ENCODE data around the gene SEPTIN2.
"Not testable (repeated sequence)": the region's sequence is repeated elsewhere in the genome, so short reads cannot be mapped to it uniquely, and the experiment has no call there.

The SEPTIN2 gene

DNA sequence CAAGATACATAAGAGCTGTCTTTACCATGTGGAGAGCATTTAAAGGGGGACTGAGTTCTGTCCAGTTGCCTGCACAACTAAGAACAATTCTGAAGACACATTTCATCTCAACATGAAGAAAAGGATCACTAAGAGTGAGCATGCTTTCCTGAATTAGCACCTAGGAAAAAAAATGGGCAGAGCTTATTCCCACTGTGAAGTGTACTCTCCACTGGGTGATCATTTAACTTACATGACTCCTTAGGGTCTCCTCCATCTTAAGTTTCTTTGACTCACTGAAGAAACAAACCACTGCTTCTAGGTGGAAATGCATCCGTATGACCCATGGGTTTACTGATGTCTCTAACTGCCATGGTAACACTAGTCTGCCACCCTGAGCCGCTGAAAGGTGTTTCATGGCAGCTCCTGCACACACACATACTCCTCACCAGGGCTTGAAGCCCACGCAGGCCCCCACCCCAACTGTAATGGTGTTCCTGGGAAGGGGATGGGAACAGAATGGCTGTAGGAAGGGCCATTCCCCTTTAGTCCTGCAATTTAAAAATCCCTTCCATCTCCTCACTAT lies 27.3 kb upstream of the SEPTIN2 start:
- DNase-seq (ENCODE audit: low read depth): no peak

GRCh38 chr2:241289053-241289452 lies 26.7 kb upstream of the SEPTIN2 start:
- no peak for DNase-seq (ENCODE audit: low read depth)

GRCh38 chr2:241289597-241289996 lies 26.1 kb upstream of the SEPTIN2 start:
- no peak for DNase-seq (ENCODE audit: low read depth)

DNA sequence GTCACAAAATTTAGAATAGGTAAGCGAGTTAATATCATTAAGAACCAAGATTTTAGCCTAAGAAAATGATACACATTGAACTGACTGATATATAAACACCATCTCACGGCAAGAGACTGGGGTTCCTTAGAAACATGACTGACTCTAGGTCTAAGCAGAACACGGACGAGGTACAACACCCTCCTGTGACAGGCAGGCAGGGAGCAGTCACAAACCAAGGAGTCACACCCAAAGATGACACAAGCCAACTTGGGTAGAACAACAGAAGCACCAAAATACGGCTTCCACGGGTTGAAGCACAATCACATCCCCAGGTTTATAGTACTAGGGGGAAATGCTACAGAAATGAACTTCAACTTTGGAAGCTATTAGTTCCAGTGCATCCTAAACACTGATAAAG lies 24.6 kb upstream of the SEPTIN2 start:
- no peak for DNase-seq (ENCODE audit: low read depth)

GRCh38 chr2:241291977-241292376 lies 23.7 kb upstream of the SEPTIN2 start:
- no peak for DNase-seq (ENCODE audit: low read depth)

DNA sequence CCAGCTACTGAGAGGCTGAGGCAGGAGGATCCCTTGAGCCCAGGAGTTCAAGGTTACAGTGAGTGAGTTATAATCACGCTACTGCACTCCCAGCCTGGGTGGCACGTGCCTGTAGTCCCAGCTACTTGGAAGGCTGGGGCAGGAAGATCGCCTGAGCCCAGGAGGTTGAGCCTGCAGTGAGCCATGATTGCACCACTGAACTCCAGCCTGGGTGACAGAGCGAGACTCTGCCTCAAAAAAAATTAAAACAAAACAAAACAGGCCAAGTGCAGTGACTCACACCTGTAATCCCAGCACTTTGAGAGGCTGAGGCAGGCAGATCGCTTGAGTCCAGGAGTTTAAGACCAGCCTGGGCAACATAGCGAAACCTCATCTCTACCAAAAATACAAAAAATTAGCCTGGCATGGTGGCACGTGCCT lies 22.3 kb upstream of the SEPTIN2 start:
- not testable (repeated sequence) for DNase-seq (ENCODE audit: low read depth)

- DNase-seq (ENCODE audit: low read depth): no peak
Measured at GRCh38 chr2:241295326-241296095, 20.2 kb upstream of the SEPTIN2 start.

DNA sequence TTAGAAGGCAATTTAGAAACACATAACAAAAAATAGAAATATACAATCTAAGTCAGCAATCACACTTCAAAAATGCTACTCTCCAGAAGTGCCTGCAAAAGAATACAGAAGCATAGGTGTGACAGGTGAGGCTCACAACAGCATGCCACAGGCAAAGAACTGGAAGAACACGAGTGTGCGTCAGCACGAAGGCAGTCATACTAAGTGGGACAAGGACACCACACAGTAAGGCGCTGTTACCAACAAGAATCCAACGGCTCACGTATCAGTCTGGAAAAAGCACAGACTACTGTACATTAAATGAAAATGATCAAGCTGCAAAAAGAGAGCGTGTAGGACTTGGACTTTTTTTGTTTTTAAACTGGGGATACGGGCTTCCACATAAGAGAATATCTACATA lies 19.0 kb upstream of the SEPTIN2 start:
- no peak for DNase-seq (ENCODE audit: low read depth)

DNA sequence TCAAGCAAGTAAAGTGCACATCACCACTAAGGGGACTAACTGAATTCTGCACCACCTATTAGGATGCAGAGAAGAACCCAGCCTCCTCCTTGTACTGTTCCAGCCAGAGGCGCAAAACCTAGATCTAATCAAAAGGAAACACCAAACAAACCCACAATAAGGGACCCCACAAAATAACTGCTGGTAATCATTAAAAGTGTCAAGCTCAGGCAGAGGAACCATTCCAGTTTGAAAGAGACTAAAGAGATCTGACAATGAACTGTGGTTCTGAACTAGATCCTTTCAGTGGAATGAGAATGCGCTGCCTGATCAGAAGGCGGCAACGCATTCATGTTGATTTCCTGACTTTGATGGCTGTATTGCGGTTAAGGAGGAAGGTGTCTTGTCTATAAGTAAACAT lies 17.1 kb upstream of the SEPTIN2 start:
- no peak for DNase-seq (ENCODE audit: low read depth)

DNA sequence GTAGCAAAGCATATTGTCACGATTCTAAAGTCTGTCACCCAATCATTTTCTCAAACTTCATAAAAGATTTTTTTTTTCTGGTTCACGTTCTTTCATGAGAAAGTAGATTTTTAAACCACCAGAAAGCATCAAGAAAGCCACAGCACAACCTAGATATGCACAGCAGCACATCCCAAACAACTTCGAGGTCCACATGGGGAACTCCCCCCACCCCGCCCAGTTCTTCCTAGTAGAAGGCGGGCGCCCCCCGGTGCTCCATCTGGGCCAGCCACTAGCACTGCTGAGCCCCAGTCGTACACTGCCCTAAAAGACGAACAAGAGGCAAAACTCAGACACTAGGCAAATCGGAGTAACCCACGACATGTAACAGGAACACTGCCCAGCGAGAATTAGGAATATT lies 15.7 kb upstream of the SEPTIN2 start:
- DNase-seq (ENCODE audit: low read depth): no peak

DNA sequence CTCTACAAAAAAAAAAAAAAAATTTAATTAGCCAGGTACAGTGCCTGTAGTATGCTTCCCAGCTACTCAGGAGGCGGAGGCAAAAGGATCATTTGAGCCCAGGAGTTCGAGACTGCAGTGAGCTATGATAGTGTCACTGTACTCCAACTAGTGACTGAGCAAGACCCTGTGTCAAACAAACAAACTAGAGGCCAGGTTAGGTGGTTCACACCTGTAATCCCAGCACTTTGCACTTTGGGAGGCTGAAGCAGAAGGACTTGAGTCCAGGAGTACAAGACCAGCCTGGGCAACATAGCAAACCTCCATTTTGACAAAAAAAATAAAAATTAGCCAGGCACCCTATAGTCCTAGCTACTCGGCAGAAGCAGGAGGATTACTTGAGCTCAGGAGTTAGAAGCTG lies 13.6 kb upstream of the SEPTIN2 start:
- DNase-seq (ENCODE audit: low read depth): no peak

DNA sequence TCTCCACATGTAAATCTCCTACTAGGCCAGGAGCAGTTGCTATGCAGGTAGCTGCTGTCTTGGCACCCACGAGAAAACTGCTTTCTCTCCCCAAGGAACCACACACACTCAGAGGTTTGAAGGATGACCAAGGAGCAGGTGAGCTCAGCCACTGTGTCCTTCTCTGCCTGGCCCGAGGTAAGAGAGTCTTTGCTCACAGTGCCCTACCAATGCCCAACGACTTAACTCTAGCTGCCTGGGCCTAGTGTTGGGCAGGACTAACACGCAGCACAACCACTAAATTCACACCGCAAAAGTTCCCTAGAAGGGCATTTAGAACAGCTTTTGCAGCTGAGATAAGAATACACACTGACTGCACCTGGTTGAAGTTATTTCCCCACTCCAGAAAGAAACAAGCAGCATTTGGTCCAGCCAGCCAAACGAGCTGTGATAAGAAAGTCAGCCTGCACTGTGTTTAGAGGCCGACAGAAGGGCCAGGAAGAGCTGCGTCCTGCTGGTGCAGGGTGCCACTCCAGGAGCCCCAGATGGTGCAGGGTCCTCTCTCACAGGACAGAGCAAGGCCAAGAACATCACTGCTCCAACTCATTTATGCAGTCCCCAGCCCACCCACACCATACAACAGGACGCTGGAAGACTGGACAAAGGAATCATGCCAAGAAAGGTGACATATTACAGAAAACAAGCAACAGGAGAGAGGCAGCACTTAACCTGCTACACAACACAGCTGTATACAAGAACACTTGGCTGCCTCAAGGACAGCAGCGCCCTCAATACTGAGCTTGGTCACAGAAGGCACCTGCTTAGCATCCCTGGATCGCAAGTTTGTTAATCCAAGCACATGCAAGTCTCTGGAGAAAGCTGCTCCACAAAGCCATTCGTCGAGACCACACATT lies 12.7 kb upstream of the SEPTIN2 start:
- no peak for DNase-seq (ENCODE audit: low read depth)

- DNase-seq (ENCODE audit: low read depth): no peak
Measured at GRCh38 chr2:241304039-241304670, 11.6 kb upstream of the SEPTIN2 start.

DNA sequence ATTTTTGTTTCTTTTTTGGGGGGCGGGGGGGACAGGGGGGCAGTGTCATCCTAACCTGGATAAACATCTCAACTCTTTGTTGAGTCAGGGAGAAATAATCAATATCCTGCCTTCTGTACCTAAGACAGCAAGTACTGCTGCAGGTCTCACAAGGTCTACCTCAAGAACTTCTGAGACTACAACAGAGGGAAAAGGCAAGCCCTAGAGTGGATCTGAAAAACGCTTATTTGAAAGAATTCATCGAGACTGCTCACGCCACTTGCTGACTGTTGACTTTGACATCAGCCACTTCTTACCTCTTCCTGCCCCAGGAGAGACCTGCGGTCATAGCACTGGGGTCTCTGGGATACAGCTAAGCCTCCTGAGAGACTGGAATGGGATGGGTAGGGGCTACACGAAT lies 8.7 kb upstream of the SEPTIN2 start:
- no peak for DNase-seq (ENCODE audit: low read depth)

DNA sequence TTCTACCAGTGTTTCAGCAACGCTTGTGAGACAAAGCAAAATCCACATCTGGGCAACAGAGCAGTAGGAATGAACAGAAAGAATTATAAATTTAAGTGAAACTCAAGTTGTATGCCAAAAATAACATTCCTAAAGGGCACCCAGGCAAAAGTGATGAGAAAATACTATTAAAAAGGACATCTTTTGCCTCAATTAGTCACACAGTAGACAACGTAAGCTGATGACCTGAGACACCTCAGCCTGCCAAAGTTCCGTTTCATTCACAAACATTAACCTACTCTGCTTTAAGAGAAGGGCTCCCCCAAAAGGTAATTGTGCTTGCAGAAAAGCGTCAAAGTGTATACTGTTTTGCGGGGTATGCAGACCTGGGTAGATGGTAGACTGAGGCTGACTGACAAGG lies 7.5 kb upstream of the SEPTIN2 start:
- no peak for DNase-seq (ENCODE audit: low read depth)

DNA sequence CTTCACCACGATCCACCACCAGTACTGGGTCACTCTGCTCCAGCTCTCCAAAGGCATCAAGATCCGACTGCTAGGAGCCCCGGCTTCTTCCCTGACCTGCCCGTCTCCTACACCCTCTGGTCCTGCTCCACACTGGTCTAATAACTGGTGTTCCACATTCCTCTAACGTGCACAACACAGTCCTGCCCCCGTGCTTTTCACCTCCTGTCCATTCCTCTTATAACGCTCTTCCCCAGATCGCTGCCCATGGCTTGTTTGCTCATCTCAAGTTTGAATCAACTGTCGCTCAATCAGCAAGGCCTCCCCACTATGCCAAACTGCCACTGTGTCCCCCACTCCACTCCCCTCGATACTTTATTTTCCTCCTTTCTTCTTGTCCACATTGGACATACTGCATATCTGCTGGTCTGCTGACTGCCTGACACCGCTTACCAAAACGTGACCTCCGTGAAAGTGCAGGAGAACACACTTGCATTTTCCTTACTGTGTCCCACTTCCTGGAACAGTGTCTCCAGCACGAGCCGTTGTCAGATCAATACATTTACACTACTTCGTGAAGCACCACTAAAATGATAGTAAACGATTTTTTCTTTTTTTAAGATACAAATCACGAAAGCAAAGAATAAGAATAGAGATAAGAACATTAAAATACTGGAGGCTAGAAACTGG lies 6.8 kb upstream of the SEPTIN2 start:
- DNase-seq (ENCODE audit: low read depth): no peak

DNA sequence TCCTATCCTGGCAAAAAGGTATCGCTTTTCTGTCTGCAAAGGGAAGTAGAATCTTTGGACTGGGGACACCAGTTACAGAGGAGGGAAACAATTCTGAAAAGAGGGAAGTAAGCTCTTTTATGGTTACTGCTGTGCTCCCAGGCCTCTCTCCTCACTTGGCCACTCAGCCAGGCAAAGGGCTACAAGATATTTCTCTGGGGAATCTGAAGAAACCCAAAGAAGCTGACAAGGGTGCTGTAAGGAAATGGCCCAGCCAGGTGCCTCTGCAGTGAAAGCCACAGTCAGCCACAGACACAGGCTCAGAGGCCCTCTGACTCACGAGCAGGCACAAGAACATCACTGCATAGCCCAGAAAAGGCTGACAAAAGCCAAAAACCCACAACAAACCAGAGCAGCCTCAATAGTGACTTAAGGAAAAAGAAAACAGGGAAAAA lies 6.0 kb upstream of the SEPTIN2 start:
- DNase-seq (ENCODE audit: low read depth): peak; percentile 62

DNA sequence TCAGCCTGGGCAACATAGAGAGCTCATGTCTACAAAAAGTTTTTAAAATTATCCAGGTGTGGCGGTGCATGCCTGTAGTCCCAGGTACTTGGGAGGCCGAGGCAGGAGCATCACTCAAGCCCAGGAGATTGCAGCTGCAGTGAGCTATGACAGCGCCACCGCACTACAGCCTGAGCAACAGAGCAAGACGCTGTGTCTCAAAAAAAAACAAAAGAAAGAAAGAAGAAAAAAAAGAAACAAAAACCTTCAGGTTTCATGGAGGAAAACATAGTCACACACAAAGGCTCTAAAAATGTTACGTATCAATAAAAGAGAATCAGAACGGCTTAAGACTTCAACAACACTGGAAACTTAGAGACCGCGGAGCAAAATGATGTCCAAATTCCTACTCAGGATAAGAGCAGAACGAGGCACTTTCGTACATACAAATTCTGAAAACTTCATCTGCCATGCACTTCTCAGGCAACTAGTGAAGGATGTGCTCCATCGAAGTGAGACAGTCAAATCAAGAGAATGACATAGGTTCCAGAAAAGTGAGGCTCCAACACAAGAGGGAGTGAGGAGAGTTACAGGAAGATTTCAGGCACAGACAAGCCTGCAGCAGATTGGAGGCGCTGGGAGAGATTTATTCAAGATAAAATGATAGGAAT lies 4.7 kb upstream of the SEPTIN2 start:
- no peak for DNase-seq (ENCODE audit: low read depth)

DNA sequence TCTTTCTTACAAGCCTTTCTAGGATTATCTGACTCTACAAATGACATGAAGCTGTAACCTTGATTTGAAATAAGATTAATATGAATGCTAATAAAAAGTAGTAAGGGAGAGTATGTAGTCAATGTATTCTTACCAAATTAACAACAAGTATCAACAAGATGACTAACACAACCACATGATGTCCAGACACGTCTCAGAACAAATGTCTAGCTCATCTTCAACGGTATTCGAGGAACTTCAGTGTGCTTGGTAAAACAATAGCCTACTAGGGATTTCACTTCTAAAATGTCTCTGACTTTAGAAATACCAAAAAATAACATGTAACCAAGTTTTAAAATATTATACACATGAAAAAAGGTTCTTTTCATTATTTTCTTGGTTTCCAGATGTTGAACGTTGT lies 3.6 kb upstream of the SEPTIN2 start:
- no peak for DNase-seq (ENCODE audit: low read depth)

- DNase-seq (ENCODE audit: low read depth): no peak
Measured at GRCh38 chr2:241313543-241314095, 2.1 kb upstream of the SEPTIN2 start.
